ENCODE measurements around the gene PPP6R1. TPM values are rescaled to one million over a fixed set of nuclear protein-coding genes. Genes with fewer than 3 reads are reported as not detected.

The PPP6R1 gene
- total and polyA plus RNA-seq, 2 of the 13 experiments (the other 11 are each of a cell fraction or from before 2014, with no cell fraction given): 25.8 to 54.0 TPM

GRCh38 chr19:55258828-55259539 lies at the start of gene PPP6R1 (continued):
- peak; percentile 93 for TF ChIP-seq ARID4A (CRISPR knock-in tag; IDR thresholded peaks at IDR 0.05; ENCODE audit: borderline replicate concordance)
- peak; percentile 56; the same call in 1 of the 2 replicates for TF ChIP-seq ATF1 (CRISPR knock-in tag; IDR thresholded peaks at IDR 0.05)
- TF ChIP-seq ZNF800 (CRISPR knock-in tag; IDR thresholded peaks at IDR 0.05): peak; percentile 88
- 0 out of 2 replicates have a peak, but pooled peaks have one; percentile 29 for TF ChIP-seq ZNF180 (CRISPR knock-in tag; IDR thresholded peaks at IDR 0.05; ENCODE audit: borderline replicate concordance, low read depth)
- no peak for TF ChIP-seq ZNF329 (CRISPR knock-in tag; IDR thresholded peaks at IDR 0.05; ENCODE audit: low read depth)
- no peak for TF ChIP-seq ZNF572 (CRISPR knock-in tag; IDR thresholded peaks at IDR 0.05)
- 0 out of 2 replicates have a peak, but pooled peaks have one; percentile 29 for TF ChIP-seq ZHX1 (CRISPR knock-in tag; IDR thresholded peaks at IDR 0.05; ENCODE audit: low read depth)
- no peak for TF ChIP-seq NFRKB (IDR thresholded peaks at IDR 0.05)
- no peak; the same call in 1 of the 2 replicates for TF ChIP-seq ZBTB44 (CRISPR knock-in tag; IDR thresholded peaks at IDR 0.05)
- TF ChIP-seq MXD3 (CRISPR knock-in tag; IDR thresholded peaks at IDR 0.05): 0 out of 2 replicates have a peak, but pooled peaks have one; percentile 52
- peak; percentile 93 for TF ChIP-seq ZFP1 (CRISPR knock-in tag; IDR thresholded peaks at IDR 0.05)
- peak; percentile 65 for TF ChIP-seq PATZ1 (CRISPR knock-in tag; IDR thresholded peaks at IDR 0.05)
- TF ChIP-seq ZNF605 (CRISPR knock-in tag; IDR thresholded peaks at IDR 0.05): peak; percentile 95
- no peak; the same call in 1 of the 2 replicates for TF ChIP-seq MED13 (CRISPR knock-in tag; IDR thresholded peaks at IDR 0.05)
- 0 out of 2 replicates have a peak, but pooled peaks have one; percentile 23 for TF ChIP-seq ZNF891 (CRISPR knock-in tag; IDR thresholded peaks at IDR 0.05)
- no peak for TF ChIP-seq MATR3 (CRISPR knock-in tag; IDR thresholded peaks at IDR 0.05)
